SK-N-MC (cell line): ENCODE measurements around the gene GDF7.
A peak's percentile ranks its signal among the peaks of the same experiment; 100 is the strongest.

ENCODE experiments used
- DNase-seq: peaks from one replicate; pipeline ENCODE4 v3.0.0-alpha.2; 2011; ENCODE audit warnings: low read depth, low spot score
- H3K27ac ChIP-seq: fragments of 200-600 bp; sonication (generic); 2 replicates; pipeline ENCODE4 v1.5.1; 2016; ENCODE audit warnings: mixed run types
- H3K36me3 ChIP-seq: fragments of 200-600 bp; sonication (generic); 2 replicates; pipeline ENCODE4 v1.6.1; 2017; ENCODE audit warnings: antibody characterized with exemption, low read length, mixed read lengths; ENCODE audit not compliant: insufficient read depth
- H3K4me3 ChIP-seq: fragments of 200-600 bp; sonication (generic); 2 replicates; pipeline ENCODE4 v1.5.1; 2016
- H3K9ac ChIP-seq: fragments of 200-600 bp; sonication (generic); 2 replicates; pipeline ENCODE4 v1.8.0; 2017; ENCODE audit warnings: mixed run types, mixed read lengths; ENCODE audit not compliant: insufficient read length
- H3K9me3 ChIP-seq: fragments of 200-600 bp; sonication (generic); 2 replicates; pipeline ENCODE4 v1.6.1; 2017; ENCODE audit warnings: low read depth, mild to moderate bottlenecking, antibody characterized with exemption, low read length, moderate library complexity, mixed read lengths
- EZH2 ChIP-seq: fragments of 200-600 bp; sonication (generic); IDR thresholded peaks from one replicate; pipeline ENCODE4 v1.6.1; 2017; ENCODE audit warnings: antibody characterized with exemption
- FOXP2 ChIP-seq: optimal IDR thresholded peaks from 2 replicates; pipeline ENCODE3; 2011; ENCODE audit warnings: mild to moderate bottlenecking, moderate library complexity; ENCODE audit not compliant: insufficient read depth; ENCODE audit errors: extremely low read length, control extremely low read depth
- POLR2AphosphoS5 ChIP-seq: IDR thresholded peaks from 2 replicates; pipeline ENCODE4 v1.6.1; 2012; ENCODE audit warnings: mild to moderate bottlenecking, low read depth, low read length, borderline replicate concordance

Gene GDF7

DNA sequence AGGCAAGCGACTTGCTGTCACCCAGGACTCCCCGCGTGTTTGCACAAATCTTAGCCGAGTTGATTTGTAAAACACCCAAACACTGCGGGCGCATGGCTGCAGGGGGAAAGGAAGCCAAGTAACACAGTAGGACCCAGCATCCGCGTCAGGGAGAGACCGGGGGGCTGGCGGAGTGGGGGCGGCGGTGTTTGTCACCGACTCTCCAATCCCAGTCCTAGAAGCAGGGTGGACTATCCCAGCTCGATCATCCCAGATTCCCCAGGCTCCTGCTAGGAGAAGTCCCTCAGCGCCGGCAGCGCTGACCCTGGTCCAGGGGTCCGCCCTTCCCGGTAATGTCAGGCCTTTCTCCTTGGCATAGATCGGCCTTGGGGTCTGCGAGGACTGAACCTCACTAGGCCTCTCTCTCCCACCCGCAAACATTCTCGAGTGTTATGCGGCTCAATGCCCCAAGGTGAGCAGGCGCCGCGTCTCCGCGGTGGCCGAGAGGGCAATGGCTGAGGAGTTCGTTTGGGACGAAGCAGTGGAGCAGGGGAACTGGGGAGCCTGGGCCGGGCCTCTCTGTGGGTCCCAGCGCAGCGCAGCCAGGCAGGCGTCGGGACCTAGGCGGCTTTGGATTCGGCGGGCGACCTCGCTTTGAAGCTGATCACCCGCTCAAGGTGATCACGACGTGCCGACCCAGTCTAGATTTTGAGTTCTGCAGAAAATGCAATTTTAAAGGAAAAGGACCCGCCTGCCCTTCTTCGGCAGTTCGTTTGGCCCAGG, 1.5 kb upstream of the GDF7 start:
- no peak overlapping the region for H3K27ac ChIP-seq
- no peak for DNase-seq
- TF ChIP-seq FOXP2 (no peak), EZH2 (peak; percentile 21)
- no peak overlapping the region for H3K9ac ChIP-seq
- H3K4me3 ChIP-seq, result no peak overlapping the region
- no peaks in the 10 kb centered on the region for H3K36me3 ChIP-seq
- H3K9me3 ChIP-seq, result no peaks in the 10 kb centered on the region

DNA sequence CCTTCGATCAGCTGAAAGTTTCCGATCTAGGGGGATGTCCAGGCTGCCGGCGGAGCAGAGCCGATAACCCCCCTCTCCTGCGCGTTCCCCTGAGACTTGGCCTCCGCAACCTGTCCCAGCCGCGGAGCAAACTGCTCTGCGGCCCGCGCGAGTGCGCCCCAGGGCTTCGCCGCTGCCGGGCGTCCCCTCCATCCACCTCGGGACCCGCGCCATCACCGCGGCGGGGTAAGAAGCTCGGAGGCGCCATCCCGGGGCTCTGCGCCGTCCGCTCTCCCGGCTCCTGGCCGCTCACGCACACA, 990 bp upstream of the GDF7 start:
- H3K4me3 ChIP-seq, result no peak overlapping the region
- no peak for DNase-seq
- no peaks in the 10 kb centered on the region for H3K36me3 ChIP-seq
- H3K27ac ChIP-seq, result no peak overlapping the region
- H3K9ac ChIP-seq, result no peak overlapping the region
- TF ChIP-seq FOXP2 (no peak), EZH2 (peak; percentile 61)
- H3K9me3 ChIP-seq, result no peaks in the 10 kb centered on the region

DNA sequence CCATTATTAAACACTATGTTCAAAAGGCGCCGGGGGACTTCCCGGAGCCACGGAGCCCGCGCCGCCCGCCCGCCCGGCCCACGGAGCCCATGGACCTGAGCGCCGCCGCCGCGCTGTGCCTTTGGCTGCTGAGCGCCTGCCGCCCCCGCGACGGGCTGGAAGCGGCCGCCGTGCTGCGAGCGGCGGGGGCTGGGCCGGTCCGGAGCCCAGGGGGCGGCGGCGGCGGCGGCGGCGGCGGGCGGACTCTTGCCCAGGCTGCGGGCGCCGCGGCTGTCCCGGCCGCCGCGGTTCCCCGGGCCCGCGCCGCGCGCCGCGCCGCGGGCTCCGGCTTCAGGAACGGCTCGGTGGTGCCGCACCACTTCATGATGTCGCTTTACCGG, 197 bp downstream of the GDF7 start:
- Histone ChIP-seq H3K9me3 (no peaks in the 10 kb centered on the region), H3K36me3 (no peaks in the 10 kb centered on the region), H3K27ac (no peak overlapping the region), H3K4me3 (no peak overlapping the region), H3K9ac (no peak overlapping the region)
- TF ChIP-seq POLR2AphosphoS5 (no peak), FOXP2 (no peak), EZH2 (no peak)
- DNase-seq, result no peak

DNA sequence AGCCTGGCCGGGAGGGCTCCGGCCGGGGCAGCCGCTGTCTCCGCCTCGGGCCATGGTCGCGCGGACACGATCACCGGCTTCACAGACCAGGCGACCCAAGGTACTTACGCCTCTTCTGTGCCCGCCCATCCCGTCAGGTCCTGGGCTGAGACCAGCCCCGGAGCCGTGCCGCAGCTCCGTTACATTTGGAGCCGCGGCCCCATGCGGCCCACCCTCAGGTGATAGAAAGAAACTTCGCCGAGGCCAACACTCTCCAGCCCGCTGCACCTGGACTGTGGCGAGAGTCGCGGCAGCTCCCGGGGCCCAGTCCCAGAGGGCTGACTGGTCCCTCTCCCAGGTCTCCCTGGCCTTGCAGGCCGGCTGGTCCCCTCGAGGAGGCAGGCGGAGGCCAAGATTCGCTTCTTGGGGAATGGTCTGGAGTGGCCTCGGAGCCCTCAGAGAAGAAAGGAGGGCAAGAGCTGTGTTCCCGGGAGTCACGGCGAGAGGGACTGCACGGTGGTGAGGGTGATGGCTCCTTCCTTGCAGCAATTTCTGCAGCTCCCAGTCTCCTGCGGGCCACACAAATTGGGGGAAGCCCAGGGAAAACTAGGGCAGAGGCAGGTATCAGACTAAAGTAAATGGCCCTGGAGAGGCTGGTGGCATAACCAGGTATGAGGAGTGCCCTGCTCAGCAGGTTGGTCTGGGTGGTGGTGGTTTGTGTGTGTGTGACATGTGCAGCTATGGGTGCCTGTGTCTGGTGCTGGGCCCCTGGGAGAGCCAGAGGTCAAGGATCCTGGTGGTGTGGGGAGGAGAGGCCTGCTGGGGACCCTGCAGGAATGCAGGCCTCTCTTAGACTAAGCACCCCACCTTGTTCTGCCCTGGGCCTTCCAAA, 822 bp downstream of the GDF7 start:
- Histone ChIP-seq H3K27ac (no peak overlapping the region), H3K36me3 (no peaks in the 10 kb centered on the region), H3K4me3 (no peak overlapping the region), H3K9ac (no peak overlapping the region), H3K9me3 (no peaks in the 10 kb centered on the region)
- TF ChIP-seq POLR2AphosphoS5 (no peak), EZH2 (peak; percentile 40)
- DNase-seq, result no peak

DNA sequence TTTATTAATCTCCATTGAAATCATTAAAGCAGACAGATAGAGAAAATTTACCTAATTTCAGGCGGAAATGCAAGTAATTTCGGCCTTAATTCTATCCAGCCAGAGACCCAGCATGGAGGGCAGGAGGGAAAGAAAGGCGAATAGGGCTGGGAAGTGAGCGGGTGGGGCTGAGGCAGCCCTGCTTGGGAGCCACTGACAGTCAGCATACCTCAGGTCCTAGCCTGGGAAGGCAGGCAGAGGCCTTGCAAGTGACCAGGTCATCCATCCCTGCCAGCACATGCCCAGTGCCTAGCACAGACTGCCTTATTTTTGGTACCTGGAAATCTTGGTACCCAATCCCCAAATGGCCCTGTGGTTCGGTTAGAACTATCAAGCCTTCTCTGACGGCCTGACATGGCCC, 1.5 kb downstream of the GDF7 start:
- Histone ChIP-seq H3K4me3 (no peak overlapping the region), H3K27ac (no peak overlapping the region), H3K9me3 (no peaks in the 10 kb centered on the region), H3K36me3 (no peaks in the 10 kb centered on the region), H3K9ac (no peak overlapping the region)
- TF ChIP-seq EZH2, result no peak
- TF ChIP-seq FOXP2, result no peak
- TF ChIP-seq POLR2AphosphoS5, result no peak
- DNase-seq, result no peak

DNA sequence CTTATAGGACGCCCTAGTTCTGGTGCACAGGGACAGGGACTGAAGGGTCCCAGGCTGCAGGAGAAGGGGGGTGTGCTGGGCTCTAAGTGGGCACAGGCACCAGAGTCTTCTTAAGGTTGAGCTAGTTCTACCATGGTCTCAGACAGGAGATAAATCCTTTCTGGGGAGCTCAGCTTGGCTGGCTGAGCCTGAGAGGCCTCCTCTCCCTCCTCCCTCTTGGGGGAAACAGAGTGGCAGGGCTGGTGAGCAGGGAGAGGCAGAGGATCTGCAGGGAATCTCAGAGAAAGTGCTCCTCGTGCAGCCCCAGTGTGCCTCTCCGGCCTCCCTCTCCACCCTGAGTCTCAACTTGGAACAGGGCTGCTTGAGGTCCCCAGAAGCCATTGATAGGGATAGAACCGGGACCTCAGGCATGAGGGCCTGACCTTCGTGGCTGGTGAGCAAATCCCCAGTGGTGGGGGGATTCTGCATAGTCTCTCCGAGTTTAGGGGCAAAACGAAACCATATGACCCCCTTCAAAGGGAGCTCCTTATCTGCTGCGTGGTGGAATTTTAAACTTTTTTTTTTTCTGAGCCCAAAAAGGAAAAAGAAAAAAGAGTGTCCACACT, 2.0 kb downstream of the GDF7 start:
- TF ChIP-seq POLR2AphosphoS5, result no peak
- Histone ChIP-seq H3K36me3 (no peaks in the 10 kb centered on the region), H3K9ac (no peak overlapping the region), H3K4me3 (no peak overlapping the region), H3K9me3 (no peaks in the 10 kb centered on the region), H3K27ac (no peak overlapping the region)
- no peak for DNase-seq

DNA sequence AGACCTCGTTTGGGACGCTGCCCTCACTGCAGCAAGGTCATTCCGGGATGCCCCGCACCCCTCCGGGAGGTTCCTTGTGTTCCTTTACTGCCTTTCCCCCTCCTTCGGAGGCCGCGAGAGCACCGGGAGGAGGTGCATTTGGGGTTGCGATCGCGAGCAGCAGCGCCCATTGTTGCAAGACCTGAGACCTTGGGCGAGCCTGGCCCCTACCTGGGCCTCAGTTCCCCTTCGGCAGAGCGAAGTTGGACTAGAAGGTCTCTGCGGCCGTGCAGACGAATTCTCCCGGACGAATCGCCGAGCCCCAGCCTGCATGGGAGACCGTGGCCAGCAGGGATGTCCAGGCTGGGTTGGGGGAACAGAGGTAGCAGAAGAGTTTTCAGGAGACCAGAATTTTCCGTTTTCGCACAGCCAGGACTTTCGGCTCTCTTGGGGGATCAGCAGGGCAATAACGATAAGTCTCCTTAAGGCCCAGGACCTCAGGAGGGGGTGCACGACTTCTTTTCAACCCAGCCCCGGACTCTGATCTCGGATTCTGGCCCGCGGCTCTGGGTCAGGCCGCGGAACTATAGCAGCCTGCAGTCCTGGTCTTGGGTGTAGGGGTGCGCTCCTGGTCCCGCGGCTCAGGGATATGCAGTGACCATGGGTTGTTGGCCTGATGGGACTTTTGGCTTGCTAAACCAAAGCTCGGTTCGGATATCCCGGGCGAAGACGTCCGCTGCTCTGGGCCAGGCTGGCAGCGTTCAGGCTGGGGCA, 2.8 kb downstream of the GDF7 start:
- Histone ChIP-seq H3K9ac (no peak overlapping the region), H3K36me3 (no peaks in the 10 kb centered on the region), H3K27ac (no peak overlapping the region), H3K4me3 (no peak overlapping the region), H3K9me3 (no peaks in the 10 kb centered on the region)
- TF ChIP-seq POLR2AphosphoS5, result no peak
- no peak for TF ChIP-seq FOXP2
- no peak for TF ChIP-seq EZH2
- no peak for DNase-seq

DNA sequence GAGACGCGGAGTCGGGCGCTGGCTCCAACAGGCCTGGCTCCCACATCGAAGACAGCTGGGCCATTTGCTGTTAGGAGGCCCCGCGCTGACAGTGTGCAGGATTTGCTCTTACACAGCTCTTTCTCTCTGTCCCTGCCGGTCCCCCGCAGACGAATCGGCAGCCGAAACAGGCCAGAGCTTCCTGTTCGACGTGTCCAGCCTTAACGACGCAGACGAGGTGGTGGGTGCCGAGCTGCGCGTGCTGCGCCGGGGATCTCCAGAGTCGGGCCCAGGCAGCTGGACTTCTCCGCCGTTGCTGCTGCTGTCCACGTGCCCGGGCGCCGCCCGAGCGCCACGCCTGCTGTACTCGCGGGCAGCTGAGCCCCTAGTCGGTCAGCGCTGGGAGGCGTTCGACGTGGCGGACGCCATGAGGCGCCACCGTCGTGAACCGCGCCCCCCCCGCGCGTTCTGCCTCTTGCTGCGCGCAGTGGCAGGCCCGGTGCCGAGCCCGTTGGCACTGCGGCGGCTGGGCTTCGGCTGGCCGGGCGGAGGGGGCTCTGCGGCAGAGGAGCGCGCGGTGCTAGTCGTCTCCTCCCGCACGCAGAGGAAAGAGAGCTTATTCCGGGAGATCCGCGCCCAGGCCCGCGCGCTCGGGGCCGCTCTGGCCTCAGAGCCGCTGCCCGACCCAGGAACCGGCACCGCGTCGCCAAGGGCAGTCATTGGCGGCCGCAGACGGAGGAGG, 3.5 kb downstream of the GDF7 start:
- TF ChIP-seq FOXP2 (no peak), EZH2 (no peak), POLR2AphosphoS5 (no peak)
- no peak overlapping the region for H3K9ac ChIP-seq
- H3K36me3 ChIP-seq, result no peaks in the 10 kb centered on the region
- no peak for DNase-seq
- H3K27ac ChIP-seq, result no peak overlapping the region
- H3K4me3 ChIP-seq, result no peak overlapping the region
- no peaks in the 10 kb centered on the region for H3K9me3 ChIP-seq
